Kidney (tissue), 14 donors: Measurements from ENCODE around the gene HNRNPLL. TPM values are rescaled to one million over a fixed set of nuclear protein-coding genes. Genes with fewer than 3 reads are reported as not detected.
"Not testable (repeated sequence)": the region's sequence is repeated elsewhere in the genome, so short reads cannot be mapped to it uniquely, and the experiment has no call there.

Experiments used
- DNase-seq, 5 donors: peaks; one replicate each; pipeline ENCODE4 v3.0.0-alpha.2; 2013 to 2020
- FAIRE-seq: peaks from 2 replicates; lab custom pipeline; 2012; peaks lifted over from hg19 to GRCh38; lab: Jason Lieb, UNC
- H3K27ac ChIP-seq, 2 donors: one replicate each; pipeline ENCODE4 v1.7.0; 2013; ENCODE audit warnings: low read depth in 2 of 2, low read length in 2 of 2, inconsistent platforms in 1 of 2
- H3K27me3 ChIP-seq: one replicate; pipeline ENCODE4 v1.7.1; 2013; ENCODE audit warnings: low read length, inconsistent platforms; ENCODE audit not compliant: control insufficient read depth, insufficient read depth
- H3K36me3 ChIP-seq, 3 donors: one replicate each; pipeline versions ENCODE4 v1.7.0 to v1.7.1; 2013; ENCODE audit warnings: low read length in 3 of 3, control low read depth in 1 of 3, inconsistent platforms in 1 of 3; ENCODE audit not compliant: insufficient read depth in 3 of 3, control insufficient read depth in 2 of 3
- H3K4me1 ChIP-seq, 3 donors: one replicate each; pipeline versions ENCODE4 v1.7.0 to v1.7.1; 2013; ENCODE audit warnings: low read length in 3 of 3, inconsistent platforms in 1 of 3, low read depth in 1 of 3; ENCODE audit not compliant: control insufficient read depth in 2 of 3, insufficient read depth in 2 of 3
- H3K4me3 ChIP-seq, 3 donors: one replicate each; pipeline versions ENCODE4 v1.7.0 to v1.8.1; 2013; ENCODE audit warnings: low read length in 3 of 3, control low read depth in 1 of 3, inconsistent platforms in 1 of 3
- H3K9ac ChIP-seq, 3 donors: one replicate each; pipeline versions ENCODE4 v1.7.0 to v1.7.1; 2013; ENCODE audit warnings: low read length in 3 of 3, control low read depth in 1 of 3, inconsistent platforms in 1 of 3
- H3K9me3 ChIP-seq, 3 donors: one replicate each; pipeline versions ENCODE4 v1.7.0 to v1.7.1; 2013; ENCODE audit warnings: low read length in 3 of 3, control low read depth in 1 of 3, inconsistent platforms in 1 of 3; ENCODE audit not compliant: control insufficient read depth in 2 of 3, insufficient read depth in 1 of 3
- intact Hi-C: fragments of 100-400 bp; cut with DNase I; formaldehyde crosslinking; loops from one replicate; pipeline ENCODE4 v1.11.1; 2022
- polyA plus RNA-seq: library from polyadenylated mRNA; stranded (reverse); fragments of 350-450 nt; fragmentation: Illumina TruSeq; extraction: RNeasy Lipid Tissue Mini Kit (QIAGEN cat#74804); gene quantifications from one replicate; pipeline ENCODE4 v1.2.3, GENCODE V29; 2014; ENCODE audit warnings: low read depth, low replicate concordance; ENCODE audit not compliant: insufficient read depth
- total RNA-seq: library from RNA; stranded (reverse); fragmentation: NEBNext Ultra II Directional; extraction: Animal tissue kit (Norgen Biotek cat#: 25700); gene quantifications from one replicate; pipeline ENCODE4 v1.2.1, GENCODE V29; 2021
- TF ChIP-seq, protein P1 (sequence below): IDR thresholded peaks from 3 replicates; pipeline ENCODE4 v1.5.1; 2012; ENCODE audit warnings: mild to moderate bottlenecking, moderate library complexity, borderline replicate concordance; ENCODE audit not compliant: insufficient read depth; ENCODE audit errors: extremely low read depth
- donor health status: control.
- donor health status: control.
- donor health status: control.
- donor health status: control.
- donor health status: control.
- donor health status: DM: yes; HTN: yes; CAD: no.
- donor health status: Normal renal cell carcinoma (clear cell type).

The HNRNPLL gene
- total and polyA plus RNA-seq, 2 donors from 2014 or later: 15.5 to 51.0 TPM

DNA sequence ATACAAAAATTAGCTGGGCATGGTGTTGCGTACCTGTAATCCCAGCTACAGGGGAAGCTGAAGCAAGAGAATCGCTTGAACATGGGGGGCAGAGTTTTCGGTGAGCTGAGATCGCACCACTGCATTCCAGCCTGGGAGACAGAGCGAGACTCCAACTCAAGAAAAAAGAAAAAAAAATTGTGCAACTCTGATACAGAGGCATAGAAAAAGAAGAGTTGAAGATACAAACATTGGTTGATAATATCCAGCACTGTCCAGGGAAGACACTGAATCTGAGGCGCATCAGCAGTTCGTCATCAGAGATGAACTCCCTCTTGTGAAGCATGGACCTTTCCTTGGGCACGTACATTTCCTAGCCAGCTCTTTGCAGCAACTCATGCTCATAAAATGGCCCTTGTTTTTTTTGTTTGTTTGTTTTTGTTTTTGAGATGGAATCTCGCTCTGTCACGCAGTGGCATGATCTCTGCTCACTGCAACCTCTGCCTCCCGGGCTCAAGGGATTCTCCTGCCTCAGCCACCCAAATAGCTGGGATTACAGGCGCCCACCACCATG lies 46.5 kb upstream of the HNRNPLL start:
- no peaks in the 10 kb centered on the region for H3K27me3 ChIP-seq
- intact Hi-C loops: no loop called here
- no peak overlapping the region for H3K9ac ChIP-seq
- no peaks in the 10 kb centered on the region for H3K9me3 ChIP-seq
- FAIRE-seq (no peak), DNase-seq (no peak)
- TF ChIP-seq, protein P1, sequence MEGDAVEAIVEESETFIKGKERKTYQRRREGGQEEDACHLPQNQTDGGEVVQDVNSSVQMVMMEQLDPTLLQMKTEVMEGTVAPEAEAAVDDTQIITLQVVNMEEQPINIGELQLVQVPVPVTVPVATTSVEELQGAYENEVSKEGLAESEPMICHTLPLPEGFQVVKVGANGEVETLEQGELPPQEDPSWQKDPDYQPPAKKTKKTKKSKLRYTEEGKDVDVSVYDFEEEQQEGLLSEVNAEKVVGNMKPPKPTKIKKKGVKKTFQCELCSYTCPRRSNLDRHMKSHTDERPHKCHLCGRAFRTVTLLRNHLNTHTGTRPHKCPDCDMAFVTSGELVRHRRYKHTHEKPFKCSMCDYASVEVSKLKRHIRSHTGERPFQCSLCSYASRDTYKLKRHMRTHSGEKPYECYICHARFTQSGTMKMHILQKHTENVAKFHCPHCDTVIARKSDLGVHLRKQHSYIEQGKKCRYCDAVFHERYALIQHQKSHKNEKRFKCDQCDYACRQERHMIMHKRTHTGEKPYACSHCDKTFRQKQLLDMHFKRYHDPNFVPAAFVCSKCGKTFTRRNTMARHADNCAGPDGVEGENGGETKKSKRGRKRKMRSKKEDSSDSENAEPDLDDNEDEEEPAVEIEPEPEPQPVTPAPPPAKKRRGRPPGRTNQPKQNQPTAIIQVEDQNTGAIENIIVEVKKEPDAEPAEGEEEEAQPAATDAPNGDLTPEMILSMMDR: no peak
- no peaks in the 10 kb centered on the region for H3K4me1 ChIP-seq
- H3K27ac ChIP-seq: no peak overlapping the region
- H3K4me3 ChIP-seq: no peak overlapping the region
- H3K36me3 ChIP-seq: no peaks in the 10 kb centered on the region

DNA sequence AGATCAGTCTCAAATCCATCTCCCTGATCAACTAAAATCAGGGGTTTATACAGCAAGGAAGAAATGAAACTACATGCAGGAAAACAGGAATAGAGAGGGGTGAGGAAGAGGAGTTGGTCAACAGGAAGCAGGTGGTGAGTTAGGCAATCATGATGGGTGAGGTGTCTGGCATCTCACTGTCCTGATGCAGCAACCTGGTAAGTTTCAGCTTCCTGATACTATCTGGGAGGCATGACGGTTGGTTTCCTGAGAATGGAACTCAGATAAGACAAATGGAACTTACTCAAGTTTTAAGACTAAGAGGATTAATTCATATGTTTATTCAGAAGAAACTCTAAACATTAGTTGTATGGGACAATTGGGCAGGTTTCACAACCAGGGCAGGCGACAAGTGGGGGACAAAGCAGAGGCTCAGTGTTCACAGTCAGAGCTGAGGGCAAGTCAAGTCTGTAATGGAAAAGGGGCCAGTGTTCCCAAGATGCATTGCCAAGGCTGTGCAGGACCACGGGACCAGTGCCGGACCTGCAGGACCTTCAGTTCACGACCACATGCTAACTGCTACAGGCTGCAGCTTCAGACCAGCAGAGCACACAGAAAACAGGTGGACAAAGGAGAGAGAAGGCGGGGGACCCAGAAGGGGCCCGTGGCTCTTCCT lies 45.5 kb upstream of the HNRNPLL start:
- TF ChIP-seq, protein P1: no peak
- no peak for FAIRE-seq
- Histone ChIP-seq H3K9me3 (no peaks in the 10 kb centered on the region), H3K36me3 (no peaks in the 10 kb centered on the region), H3K27ac (no peak overlapping the region), H3K4me3 (no peak overlapping the region), H3K9ac (no peak overlapping the region), H3K4me1 (no peaks in the 10 kb centered on the region), H3K27me3 (no peaks in the 10 kb centered on the region)
- DNase-seq: no peak
- intact Hi-C loops: no loop called here

DNA sequence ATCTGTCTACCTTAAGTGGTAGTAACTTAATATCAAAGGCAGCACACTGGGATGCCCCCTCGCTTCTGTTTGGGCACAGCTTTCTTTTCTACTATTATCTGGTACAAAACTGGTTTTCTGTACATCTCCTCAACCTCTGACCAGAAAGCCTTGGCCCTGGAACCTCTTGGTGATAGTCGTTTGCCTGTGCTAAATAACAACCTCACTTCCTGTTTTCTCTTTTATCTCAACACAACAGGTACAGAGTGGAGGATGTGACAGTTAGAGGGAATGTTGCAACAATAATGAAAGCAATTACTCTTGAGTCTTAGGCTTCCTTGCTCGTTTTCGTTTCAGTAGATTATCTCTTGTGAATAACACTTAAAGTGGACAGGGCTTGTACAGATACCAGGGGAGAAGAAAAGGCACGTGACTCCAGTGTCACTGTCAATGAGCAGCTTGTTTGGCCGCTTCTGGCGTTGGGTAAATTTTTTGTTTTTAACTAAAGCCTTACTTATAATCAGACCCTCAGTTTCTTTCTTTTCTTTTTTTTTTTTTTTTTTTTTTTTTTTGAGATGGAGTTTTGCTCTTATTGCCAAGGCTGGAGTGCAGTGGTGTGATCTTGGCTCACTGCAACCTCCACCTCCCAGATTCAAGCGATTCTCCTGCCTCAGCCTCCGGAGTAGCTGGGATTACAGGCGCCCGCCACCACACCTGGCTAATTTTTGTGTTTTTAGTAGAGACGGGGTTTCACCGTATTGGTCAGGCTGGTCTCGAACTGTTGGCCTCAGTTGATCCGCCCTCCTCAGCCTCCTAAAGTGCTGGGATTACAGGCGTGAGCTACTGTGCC lies 41.2 kb upstream of the HNRNPLL start:
- DNase-seq, H3K4me1 ChIP-seq, H3K9ac ChIP-seq, H3K4me3 ChIP-seq, intact Hi-C loops, H3K9me3 ChIP-seq, H3K27ac ChIP-seq, H3K36me3 ChIP-seq, H3K27me3 ChIP-seq, FAIRE-seq: not testable (repeated sequence)

DNA sequence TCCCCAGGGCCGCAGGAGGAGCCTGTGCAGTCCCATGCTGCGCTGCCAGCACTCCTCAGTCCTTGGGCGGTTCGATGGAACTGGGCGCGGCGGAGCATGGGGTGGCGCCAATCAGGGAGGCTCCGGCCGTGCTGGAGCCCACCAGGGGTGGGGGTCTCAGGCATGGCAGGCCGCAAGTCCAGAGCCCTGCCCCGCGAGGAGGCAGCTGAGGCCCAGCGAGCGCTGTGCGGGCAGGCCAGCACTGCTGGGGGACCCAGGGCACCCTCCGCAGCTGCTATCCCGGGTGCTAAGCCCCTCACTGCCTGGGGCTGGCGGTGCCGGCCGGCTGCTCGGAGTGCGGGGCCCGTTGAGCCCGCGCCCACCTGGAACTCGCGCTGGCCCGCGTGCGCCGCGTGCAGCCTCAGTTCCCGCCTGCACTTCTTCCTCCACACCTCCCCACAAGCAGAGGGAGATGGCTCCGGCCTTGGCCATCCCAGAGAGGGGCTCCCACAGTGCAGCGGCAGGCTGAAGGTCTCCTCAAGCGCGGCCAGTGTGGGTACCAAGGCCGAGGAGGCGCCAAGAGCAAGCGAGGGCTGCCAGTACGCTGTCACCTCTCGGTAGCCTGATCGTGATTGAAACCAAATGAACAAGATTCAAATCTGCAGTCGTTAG lies 40.4 kb upstream of the HNRNPLL start:
- Histone ChIP-seq H3K27me3 (no peaks in the 10 kb centered on the region), H3K27ac (no peak overlapping the region), H3K9me3 (no peaks in the 10 kb centered on the region), H3K4me3 (no peak overlapping the region), H3K36me3 (no peaks in the 10 kb centered on the region), H3K4me1 (no peaks in the 10 kb centered on the region), H3K9ac (no peak overlapping the region)
- intact Hi-C loops: no loop called here
- TF ChIP-seq, protein P1: no peak
- FAIRE-seq: no peak
- DNase-seq: no peak

DNA sequence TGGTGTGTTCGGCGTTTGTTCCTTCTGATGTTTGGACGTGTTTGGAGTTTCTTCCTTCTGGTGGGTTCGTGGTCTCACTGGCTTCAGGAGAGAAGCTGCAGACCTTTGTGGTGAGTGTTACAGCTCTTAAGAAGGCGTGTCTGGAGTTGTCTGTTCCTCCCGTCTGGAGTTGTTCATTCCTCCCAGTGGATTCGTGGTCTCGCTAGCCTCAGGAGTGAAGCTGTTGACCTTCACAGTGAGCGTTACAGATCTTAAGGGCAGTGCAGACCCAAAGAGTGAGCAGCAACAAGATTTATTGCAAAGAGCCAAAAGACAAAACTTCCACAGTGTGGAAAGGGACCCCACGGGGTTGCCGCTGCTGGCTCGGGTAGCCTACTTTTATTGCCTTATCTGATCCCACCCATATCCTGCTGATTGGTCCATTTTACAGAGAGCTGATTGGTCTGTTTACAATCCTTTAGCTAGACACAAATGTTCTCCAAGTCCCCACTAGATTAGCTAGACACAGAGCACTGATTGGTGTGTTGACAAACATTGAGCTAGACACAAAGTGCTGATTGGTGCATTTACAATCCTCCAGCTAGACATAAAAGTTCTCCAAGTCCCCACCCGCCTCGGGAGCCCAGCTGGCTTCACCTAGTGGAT lies 39.8 kb upstream of the HNRNPLL start:
- H3K27ac ChIP-seq, H3K9me3 ChIP-seq, H3K9ac ChIP-seq, DNase-seq, FAIRE-seq, H3K36me3 ChIP-seq, H3K4me1 ChIP-seq, H3K27me3 ChIP-seq, H3K4me3 ChIP-seq, intact Hi-C loops: not testable (repeated sequence)
